HG02870 (cell line): ENCODE data around the gene CAMK2G.

Experiments
- ATAC-seq: cut with Tn5 transposase; IDR thresholded peaks from one replicate; pipeline ENCODE4 v1.9.1; 2021; ENCODE audit warnings: mild to moderate bottlenecking, moderate library complexity; ENCODE audit not compliant: unreplicated experiment

Gene CAMK2G

DNA sequence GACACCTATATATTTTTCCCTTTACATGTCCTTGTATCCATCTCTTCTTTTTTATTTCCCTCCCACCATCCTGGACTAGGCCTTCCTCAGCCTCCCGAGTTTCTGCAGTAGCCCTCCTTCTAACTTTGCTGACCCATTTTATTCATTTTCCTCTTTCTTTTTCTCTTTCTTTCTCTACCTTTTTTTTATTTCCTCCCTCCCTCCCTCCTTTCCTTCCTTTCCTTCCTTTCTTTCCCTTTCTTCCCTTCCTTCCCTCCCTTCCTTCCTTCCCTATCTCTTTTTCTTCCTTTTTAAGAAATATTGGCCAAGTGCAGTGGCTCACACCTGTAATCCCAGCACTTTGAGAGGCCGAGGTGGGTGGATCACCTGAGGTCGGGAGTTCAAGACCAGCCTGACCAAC is 9.7 kb upstream of the CAMK2G start:
- ATAC-seq: no peak

DNA sequence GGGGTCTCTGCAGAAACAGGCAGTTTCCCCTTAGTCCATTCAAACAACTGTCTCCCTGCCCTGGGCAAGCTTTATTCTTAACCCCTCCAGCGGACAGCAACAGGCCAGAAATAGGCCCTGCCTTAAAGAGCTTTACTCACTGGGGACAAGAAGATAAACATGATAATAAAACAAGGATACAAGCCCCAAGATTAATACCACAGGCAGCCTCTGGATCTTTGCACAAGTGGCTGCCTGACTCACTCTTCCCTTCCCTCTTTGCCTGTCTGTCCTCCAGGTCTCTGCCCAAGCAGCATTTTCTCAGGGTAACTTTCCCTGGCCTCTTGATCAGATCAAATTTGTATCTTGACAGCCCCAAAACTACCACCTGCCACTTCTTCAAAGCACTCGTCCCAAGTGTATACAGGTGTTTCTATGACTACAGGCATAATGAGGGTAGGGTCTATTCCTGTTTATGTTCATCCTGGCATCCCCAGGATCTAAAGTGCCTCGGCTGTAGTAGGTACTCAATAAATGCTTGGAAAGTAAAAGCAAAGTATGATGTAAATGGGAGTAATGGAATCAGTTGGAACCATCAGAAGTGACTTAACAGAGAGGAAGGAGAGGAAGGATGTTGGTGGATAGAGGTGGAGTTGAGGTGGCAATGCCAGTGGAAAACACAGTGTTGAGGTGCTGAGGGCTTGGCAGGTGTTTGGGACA is 7.0 kb upstream of the CAMK2G start:
- no peak for ATAC-seq

DNA sequence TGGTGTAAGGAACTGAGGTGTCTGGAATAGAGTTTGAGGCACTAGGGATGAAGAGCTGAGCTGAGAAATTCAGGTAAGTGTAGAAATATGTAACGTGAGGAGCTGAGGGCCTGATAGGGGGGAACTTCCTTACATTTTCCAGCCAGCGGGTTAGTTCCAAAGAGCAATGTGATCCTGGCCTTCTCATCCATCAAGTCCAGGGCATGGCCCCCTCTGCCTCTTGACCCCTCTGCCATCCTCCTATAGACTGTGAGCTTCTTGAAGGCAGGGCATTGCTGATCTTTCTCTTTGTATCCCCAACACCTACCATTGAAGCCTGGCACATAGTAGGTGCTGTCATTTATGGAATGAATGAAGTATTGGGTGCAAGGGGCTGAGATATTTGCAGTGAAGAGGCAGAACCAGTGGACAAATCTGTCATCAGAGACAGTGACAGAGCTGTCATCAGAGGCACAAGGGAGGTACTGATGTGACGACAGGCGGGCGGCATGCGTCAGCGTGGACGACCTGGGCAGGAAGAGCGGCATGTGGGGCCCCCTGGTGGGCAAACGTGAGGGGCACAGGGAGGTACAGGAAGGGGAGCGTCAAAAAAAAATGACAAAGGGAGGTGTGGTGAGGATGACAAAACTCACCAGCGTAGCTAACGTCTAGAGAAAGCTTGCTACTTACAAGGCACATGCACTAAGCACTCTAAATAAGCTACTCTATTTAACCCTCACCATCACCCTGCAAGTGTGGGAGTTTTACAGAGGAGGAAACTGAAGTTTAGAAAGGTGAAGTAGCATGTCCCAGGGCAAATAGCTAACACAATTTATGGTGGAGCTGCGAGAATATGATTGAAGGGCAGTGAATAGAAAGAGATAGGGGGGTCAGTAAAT is 5.2 kb upstream of the CAMK2G start:
- peak; percentile 81 for ATAC-seq

- no peak for ATAC-seq
Observed at GRCh38 chr10:73878365-73878764, 4.0 kb upstream of the CAMK2G start.

GRCh38 chr10:73877533-73878160 is 3.3 kb upstream of the CAMK2G start:
- ATAC-seq: no peak

DNA sequence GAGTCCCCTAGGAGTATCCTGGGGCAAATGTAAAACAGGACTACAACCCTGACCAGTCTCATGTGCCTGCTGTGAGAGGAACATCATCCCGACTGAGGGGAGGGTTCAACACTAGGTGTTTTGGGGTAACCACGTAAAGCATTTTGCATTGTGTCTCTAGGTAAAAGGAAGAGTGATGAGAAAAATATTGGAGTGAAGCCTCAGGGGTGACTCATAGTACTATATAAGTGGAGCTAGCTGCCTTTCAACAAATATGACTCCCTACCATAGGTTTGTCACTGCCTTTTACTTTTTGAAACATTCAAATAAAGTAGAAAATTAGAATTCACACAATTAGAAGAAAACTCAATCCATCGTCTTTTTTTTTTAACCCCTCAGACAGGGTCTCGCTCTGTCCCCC is 2.6 kb upstream of the CAMK2G start:
- ATAC-seq: no peak

DNA sequence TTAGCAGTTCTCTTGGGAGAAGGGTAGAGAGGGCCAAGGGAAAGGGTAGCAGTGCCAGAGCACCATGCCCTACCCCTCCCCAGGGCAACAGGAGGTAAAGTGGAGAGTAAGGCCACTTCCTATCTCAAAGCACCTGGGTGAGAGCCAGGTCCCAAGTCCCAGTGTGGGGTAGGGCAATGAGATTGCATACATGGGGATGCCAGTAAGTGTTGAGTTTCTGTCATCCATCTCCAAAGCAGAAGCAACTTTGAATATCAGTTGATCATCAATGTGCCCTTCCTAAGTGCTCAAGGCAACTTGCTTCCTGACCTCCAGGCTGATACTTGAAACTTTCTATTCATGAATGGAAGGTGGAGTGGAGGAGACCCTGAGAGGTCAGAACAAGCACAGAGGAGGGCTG is 2.2 kb upstream of the CAMK2G start:
- ATAC-seq: no peak

GRCh38 chr10:73876157-73876556 is 1.8 kb upstream of the CAMK2G start:
- no peak for ATAC-seq

DNA sequence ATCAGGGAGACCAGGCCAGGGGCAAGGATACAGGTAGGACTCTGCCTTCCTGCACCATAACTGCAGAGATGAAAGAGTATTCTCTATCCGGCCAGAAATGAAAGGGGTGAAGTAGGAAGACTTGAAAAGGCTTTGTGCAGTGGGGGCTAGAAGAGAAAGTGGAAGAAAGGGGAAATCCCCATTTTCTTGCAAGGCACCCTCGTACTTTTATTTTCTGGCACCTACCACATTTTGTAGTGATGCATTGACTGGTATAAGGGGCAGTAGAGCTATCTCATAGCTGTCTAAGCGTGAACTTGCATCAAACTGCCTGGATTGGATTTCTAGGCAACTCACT is 752 bp upstream of the CAMK2G start:
- ATAC-seq: peak; percentile 12

DNA sequence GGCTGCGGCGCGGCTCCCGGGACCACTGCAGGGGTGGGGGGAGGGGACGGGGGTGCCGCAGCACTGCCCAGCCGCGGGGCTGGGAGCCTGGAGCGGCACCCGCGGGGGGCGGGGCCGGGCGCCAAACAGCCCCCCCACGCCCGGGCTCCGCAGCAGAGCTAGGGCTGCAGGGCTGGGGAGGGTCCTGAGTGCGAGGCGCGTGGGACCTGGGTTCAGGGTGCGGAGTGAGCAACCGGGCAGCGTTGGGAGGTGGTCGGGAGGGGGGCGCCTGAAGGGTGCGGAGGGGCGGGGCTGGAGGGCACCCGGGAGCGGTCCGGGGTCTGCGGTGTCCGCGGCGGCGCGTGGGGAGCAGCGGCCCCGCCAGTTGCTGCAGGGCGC is 528 bp downstream of the CAMK2G start:
- no peak for ATAC-seq

- ATAC-seq: no peak
Observed at GRCh38 chr10:73873142-73873837, 1.1 kb downstream of the CAMK2G start.

DNA sequence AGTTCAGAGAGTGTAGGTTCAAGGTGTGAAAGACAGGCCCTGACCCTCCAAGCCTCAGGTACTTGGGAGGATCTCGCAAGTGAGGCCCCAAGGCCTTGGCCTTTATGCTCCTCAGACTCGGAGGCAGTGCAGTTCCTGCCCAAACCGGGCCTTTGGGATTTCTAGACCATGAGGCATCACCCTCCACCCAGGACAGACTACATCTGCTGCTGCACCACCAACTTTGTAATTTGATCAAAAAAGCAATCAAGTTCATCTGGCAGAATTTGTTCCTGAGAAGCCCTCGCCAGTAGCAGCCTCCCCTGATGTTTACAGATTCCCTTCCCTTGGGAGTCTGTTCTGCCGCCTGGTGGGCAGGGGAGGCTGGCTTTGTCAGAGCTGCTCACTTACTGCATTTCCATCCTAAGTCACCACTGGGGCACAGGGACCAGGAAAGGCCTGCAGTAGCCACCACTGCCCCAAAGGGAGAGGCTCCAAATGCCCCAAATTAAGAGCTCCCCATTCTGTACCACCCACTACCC is 2.1 kb downstream of the CAMK2G start:
- ATAC-seq: no peak

DNA sequence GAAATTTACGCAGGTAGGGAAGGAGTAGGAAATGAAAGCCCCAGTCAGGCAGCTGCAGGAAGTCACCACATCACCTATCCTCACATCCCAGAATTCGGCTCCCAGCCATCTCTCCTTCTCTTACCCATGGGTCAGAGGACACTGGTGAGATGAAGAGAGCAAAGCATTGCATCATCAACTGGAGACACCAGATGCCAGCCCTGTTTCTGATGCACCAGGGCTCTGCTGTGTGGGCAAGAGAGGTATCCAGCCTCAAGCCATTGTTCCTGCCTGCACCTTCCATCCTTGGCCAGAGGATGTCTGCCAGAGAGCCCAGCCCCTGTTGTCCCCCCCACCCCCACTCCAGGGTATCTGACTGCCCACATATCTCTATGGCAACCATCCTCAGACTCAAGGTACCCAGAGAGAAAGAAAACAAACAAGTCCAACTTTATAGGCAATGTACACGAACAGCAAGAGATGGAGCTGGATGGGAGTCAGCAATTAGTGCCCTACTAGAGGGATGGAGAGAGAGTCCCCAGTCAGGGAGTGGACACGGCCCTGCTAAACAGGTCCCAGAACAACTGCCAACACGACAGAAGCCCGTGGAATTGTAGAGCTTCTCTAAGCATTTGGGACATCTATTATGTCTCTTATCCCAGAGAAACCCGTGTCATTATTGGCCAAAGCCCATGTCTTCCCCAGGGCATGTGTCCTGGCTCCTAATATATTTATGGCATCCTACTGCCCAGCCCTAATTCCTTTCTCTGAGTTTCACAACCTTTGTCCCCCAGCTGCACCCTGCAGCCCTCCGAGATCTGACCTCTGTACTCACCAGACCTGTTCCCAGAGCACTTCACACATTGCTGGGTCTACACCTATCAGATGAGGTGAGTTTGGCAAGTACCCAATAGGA is 2.8 kb downstream of the CAMK2G start:
- no peak for ATAC-seq

DNA sequence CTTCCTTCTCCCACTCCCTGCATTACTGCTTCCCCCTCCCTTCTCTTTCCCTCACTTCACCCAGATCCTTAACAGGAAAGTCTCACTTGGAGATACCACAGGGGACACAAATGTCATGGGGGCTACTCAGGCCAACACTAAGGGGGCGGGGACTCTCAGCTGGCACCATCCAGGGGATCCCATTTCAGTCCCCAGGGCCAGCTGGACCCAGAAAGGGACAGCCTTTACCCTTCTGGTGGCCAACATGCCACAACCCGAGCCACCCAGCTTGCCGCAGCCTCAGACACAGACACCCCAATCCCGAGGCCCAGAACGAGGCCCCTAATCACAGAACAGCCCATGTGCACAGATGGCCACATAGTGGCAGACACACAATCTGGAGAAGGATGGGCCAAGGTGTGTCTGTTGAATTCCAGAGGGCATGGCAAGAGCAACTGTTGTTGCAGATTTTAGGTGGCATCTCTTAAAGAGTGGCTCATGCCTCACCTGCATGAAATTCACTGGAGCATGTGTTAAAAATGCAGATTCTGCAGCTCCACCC is 5.6 kb downstream of the CAMK2G start:
- no peak for ATAC-seq

DNA sequence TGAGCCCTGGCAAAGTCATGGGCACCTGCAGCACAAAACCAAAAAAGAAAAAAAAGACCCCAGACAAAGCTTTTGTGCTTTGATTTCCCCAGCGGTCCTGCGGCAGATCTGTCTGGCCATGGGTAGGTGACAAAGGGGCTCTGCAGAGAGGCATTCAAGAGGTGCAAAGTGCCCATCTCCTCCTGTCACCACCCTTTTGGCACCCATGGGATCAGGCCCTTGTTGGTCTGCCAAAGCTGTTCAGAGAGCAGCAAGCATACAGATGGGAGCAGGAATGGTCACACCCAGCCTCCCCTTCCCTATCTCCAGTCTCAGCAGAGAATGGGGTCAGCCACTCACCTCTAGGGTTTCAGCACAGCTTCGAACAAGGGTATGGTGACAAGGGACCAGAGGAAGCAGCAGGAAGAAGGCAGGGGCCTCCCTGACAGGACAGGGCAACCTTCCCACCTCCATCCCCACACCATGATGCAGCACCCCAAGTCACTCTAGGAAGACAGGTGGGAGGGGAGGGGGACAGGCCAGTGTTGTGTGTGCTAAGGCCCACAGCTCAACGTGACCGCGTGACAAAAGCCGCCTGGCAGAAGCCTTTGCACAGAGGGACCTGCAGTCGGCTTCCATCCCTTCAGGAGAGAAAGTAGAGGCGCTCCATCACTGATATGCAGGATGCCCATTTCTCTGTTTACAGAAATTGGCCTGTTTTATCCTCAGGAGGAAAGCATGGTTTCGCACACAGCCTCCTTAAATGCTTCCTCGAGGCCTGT is 6.3 kb downstream of the CAMK2G start:
- ATAC-seq: no peak

GRCh38 chr10:73867126-73867807 is 7.1 kb downstream of the CAMK2G start:
- ATAC-seq: no peak

DNA sequence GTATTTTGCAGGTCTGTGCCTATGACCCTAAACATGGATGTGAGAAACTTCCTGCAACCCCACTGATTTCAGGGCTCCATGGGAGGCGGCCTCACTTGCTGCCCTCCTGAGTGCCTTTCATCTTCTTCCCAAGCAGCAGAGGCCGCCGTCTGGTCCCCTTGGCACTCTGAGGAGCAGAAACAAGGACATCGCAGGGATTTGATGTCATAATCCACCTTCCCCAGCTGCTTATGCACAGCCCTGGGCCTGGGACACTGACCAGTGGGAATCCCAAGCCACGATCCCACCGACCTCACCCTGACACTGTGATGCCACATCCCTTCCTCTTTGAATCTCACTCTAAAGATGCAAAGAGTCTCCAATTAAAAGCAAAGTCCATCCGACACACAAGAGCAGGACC is 7.7 kb downstream of the CAMK2G start:
- ATAC-seq: no peak
